NB4 (cell line): ENCODE measurements around the gene FAM98B.

ENCODE experiments used
- CTCF ChIP-seq: IDR thresholded peaks from one replicate; pipeline ENCODE4 v1.5.1; 2012; ENCODE audit warnings: low read depth, low read length
- MAX ChIP-seq: IDR thresholded peaks from 2 replicates; pipeline ENCODE4 v1.6.1; 2011; ENCODE audit warnings: low read depth, low read length
- MYC ChIP-seq: IDR thresholded peaks from 2 replicates; pipeline ENCODE4 v1.6.1; 2011; ENCODE audit warnings: low read depth, low read length
- POLR2A ChIP-seq: IDR thresholded peaks from 2 replicates; pipeline ENCODE4 v1.6.1; 2011; ENCODE audit warnings: mild to moderate bottlenecking; ENCODE audit not compliant: insufficient read length; ENCODE audit errors: extremely low read depth

- TF ChIP-seq CTCF (no peak), POLR2A (no peak), MAX (no peak), MYC (no peak)
Observed at GRCh38 chr15:38532728-38533127, 78.8 kb downstream of the FAM98B start.
